ENCODE results near the gene EEF2K.
"Not testable (repeated sequence)": the region's sequence is repeated elsewhere in the genome, so short reads cannot be mapped to it uniquely, and the experiment has no call there.

Gene EEF2K

DNA sequence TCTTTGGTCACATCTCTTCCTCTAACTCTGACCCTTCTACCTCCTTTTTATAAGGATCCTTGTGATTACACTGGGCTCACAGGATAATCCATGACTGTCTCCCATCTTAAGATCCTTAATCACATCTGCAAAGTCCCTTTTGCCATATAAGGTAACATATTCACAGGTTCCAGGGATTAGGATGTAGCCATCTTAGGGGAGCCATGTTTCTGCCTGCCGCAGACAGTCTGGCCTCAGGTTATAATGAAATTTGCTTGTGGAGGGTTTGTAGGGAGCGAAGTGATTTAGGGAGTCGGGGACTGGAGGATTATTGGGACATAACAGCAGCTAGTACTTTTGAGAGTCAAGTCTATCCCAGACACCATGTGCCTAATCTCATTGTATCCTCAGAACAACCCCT, 7.7 kb downstream of the EEF2K start:
- no peak for DNase-seq

DNA sequence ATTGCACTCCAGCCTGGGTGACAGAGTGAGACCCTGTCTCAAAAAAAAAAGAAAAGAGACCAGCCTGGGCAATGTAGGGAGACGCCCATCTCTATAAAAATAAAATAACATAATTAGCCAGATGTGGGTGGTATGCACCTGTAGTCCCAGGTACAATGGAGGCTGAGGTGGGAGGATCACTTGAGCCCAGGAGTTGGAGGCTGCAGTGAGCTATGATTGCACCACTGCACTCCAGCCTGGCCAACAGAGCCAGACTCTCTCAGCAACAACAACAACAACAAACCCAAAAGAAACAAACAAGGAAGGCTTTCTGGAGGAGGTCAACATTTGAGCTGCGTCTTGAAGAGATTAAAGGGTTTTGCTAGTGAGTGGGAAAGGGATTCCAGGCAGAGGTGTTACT, 8.3 kb downstream of the EEF2K start:
- no peak for DNase-seq

DNA sequence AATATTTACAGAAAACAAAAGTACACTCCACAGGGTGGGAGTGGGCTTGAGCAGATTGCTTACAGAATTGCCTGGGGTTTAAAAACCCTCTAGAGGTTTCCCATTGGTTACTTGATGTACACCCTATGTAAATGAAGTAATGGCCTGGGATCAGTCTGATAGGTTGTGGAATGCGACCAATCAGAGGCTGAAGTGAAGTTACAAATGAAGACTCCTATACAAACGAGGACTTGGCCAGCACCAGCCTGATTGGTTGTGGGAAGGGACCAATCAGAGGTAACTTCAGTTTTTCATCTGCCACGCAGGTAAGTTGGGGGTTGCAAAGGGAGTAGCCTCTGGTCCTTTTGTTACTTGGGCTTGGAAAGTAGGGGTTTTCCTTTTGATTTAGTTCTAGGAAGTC, 8.8 kb downstream of the EEF2K start:
- DNase-seq, result no peak

DNA sequence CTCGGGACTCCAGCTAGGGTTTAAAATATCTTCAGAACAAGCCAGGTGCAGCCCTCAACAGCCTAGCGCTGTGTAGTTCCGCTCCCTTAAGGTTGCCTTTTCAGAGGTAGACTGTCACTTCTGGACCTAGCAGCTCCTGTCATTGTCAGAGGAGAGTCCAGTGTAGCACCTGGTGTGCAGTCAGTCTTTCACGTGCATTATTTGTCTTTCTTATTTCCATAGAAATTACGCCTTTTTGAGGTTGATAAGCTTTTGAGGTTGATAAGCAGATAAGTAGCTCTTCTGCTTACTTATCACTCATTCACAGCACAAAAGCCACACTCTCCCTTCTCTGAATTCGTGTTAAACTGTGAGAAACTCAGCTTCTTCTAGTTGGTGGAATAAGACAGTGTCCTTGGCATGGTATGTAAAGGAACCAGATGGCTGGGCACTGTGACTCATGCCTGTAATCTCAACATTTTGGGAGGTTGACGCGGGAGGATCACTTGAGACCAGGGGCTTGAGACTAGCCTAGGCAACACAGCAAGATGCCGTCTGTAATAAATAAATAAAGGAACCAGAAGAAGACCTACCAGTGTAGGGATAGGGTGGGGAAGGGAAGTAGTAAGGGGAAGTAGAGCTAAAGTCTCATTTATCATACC, 10.2 kb downstream of the EEF2K start:
- no peak for DNase-seq

DNA sequence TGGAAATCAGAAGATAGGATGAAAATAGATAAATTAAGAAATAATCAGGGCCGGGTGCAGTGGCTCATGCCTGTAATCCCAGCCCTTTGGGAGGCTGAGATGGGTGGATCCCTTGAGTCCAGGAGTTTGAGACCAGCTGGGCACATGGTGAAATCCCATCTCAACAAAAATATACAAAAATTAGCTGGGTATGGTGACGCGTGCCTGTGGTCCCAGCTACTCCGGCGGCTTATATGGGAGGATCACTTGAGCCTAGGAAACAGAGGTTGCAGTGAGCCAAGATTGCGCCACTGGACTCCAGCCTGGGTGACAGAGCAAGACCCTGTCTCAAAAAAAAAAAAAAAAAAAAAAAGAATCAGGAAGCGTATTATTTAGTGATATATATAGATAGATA, 10.8 kb downstream of the EEF2K start:
- not testable (repeated sequence) for DNase-seq

DNA sequence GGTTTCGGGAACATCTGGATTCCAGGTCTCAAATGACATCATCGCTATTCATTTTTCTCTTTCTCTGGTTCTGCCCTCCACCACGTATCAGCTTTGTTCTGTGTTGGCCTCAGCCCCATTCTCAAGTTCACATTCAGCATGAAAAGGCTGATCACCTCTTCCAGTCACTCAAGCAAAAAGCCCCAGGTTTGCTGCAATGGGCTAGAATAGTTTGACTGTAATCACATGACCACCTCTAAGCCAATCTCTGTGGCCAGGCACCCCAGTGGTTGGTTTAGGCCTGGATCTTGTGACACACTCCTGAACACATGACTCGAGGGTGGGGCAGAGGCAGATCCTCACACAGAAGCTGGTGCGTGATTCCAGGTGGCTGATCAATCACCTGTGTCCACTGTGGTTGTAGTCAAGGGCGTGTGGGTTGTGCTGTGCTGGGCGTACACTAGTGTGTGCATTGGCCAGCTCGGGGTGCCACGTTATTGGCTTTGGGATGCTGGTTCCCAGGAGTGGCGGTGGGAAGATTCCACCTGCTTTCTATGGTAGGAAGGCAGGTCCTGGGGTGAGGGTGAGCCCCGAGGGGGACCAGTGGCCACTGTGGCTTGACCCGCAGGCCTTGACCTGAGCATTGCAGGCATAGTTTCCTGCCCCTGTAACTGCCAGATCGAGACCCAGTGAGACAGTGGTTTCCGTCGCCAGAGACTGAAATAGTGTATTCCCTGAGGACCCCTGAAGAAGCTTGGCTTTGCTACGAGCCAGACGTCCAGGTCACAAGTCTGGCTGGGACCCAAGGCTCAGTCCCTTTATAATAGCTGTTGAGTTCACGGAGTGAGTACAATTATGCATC, 12.0 kb downstream of the EEF2K start:
- no peak for DNase-seq

DNA sequence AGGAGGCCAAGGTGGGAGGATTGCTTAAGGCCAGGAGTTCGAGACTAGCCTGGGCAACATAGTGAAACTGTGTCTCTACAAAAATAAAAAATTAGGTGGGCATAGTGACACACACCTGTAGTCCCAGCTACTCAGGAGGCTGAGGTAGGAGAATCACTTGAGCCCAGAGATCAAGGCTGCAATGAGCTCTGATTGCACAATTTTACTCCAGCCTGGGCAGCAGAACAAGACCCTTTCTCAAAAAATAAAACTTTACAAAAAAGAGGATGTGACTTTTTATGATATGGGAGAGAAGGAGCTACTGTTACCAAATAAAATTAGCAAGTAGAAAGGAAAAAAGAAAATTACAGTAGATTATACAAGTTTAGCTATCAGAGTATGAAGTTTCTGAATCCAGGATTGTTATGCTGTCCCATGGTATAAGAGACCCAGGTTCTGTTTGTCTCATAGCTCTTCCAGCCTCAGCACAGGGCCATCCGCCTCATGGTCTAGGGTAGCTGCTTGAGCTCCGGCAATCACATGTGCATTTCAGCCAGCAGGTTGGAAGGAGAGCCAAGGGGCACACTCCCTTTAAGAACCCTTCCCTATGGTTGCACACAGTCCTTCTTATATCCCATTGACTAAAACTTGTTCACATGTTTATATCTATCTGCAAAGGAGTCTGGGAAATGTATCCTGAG, 13.5 kb downstream of the EEF2K start:
- DNase-seq, result no peak

DNA sequence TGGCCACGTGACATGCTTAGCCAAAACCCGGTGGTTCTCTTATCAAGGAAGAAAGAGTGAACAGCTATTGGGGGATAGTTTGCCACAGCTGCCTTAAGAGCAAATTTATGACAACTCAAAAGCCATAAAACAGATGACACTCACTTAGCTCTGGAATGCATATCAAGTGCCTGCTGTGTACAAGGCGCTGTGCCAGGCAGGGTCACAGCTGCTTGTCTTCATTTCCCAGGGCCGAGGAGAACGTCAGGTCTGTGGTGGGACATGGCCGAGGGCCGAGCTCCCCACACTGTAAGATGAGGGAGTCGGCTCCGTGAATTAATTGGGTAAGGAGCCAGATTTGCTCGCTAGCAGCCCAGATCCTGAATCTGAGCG, 14.0 kb downstream of the EEF2K start:
- no peak for DNase-seq

DNA sequence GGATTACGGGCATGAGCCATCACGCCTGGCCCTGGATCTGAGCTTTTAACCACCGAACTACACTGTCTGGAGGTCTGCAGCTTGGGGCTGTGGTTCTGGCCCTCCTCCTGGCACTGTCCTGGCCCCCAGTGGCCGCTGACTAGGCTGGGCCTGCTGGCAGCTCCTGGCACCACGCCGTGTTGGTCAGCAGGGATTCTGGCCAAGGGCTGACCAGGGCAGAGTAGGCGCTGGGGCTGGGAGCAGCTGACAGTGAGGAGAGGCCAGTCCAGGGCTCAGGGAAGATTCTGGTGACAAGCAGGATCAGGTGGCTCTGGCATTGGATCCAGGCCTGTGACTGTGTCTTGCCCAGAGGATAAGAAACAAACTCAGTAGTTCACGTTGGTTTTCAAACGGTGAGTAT, 14.6 kb downstream of the EEF2K start:
- no peak for DNase-seq

DNA sequence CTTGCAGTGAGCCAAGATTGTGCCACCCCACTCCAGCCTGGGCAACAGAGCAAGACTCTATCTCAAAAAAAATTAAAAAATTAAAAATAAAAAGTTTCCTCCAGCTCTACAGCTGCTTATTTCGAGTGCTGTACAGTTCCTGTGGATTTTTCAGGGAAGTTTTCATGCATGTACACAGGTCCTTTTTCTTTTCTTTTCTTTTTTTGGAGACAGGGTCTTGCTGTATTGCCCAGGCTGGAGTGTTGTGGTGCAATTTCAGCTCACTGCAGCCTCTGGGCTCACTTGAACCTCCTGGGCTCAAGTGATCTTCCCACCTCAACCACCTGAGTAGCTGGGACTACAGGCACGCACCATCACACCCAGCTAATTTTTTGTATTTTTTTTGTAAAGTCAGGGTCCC, 15.9 kb downstream of the EEF2K start:
- no peak for DNase-seq

DNA sequence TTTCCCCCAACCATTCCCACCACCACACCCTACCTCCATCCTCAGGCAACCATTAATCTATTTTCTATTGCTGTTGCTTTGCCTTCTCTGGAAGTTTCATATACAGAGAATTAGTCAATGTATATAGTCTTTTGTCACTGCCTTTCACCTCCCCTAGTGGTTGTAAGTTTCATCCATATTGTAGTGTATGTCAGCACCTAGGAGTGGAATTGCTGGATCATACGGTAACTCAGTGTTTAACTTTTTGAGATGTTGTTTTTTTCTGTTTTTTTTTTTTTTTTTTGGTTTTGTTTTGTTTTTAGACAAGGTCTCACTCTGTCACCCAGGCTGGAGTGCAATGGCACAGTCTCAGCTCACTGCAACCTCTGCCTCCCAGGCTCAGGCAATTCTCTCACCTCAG, 16.9 kb downstream of the EEF2K start:
- DNase-seq, result no peak

DNA sequence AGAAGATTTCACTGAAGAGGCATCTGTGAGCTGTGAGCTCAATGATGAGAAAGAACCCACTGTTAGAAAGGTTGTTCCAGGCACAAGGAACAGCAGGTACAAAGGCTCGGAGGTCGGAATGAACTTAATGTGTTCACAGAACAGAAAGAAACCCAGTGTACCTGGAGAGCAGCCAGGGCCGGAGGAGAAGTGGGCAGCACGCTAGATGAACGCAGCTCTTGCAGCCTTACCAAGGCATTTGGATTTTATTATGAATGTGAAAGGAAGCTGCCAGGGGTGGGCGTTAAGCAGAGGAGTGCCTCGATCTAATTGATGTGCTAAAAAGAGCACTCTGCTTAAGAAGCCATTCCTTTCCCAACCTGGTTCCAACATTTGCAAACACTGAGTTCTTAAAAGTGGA, 19.0 kb downstream of the EEF2K start:
- no peak for DNase-seq

DNA sequence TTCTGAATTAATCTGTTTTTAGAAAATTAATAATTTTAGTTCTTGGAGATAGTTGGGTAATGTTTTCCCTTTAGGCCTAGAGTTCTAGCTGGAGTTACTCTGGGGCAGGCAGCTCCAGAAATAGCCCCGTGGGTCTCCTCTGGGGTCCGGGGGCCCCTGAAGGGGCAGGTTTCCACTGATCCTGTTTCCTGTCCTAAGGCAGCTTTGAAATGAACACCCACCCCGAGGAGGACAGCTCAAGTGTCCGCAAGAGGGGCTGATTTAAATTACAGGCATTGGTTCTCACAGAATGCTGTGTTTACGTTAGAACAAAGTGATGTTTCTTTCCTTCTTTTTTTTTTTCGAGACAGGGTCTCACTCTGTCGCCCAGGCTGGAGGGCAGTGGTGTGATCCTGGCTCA, 23.8 kb downstream of the EEF2K start:
- DNase-seq, result no peak

DNA sequence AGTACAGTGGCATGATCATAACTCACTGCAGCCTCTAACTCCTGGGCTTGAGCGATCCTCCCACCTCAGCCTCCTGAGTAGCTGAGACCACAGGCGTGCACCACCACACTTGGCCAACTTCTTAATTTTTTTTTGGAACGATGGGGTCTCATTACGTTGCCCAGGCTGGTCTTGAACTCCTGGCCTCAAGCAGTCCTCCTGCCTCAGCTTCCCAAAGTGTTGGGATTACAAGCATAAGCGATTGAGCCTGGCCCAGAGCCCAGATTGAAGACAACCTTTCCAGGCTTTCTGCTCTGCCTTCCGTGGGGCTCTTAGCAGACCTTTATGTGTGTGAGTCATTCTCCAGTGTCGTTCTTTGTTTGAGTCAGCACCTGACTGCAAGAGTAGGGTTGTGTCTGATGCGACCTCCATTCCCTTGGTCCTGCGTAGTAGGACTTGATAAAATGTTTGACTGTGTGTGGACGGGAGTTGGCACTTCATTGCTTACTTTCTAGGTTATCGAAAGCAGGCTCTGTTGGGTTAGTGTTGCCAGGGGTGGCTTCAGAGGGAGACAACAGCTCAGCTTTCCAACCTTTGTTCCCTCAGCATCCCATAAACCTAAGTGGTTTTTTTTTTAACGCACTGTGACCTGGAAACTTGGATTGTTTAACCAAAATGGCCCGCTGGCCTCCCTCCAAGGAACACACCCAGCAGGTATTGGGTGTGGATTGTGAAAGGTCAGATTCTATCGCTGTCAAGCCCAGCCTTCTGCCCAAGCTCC, 26.4 kb downstream of the EEF2K start:
- peak; percentile 73 for DNase-seq

DNA sequence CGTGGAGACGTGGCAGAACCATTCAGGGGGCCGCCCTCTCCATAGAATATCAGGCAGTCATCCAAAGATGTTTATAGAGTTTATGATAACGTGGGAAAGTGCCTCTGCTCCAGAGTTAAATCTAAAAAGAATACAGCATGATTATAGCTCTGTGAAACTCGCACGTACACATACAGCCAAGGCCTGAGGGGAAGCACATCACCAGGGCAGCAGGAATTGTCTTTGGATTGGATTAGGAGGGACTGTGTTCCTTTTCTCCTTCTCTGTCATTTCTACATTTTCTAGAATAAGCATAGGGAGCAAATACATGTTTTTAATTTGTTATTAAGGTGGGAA, 26.9 kb downstream of the EEF2K start:
- no peak for DNase-seq

DNA sequence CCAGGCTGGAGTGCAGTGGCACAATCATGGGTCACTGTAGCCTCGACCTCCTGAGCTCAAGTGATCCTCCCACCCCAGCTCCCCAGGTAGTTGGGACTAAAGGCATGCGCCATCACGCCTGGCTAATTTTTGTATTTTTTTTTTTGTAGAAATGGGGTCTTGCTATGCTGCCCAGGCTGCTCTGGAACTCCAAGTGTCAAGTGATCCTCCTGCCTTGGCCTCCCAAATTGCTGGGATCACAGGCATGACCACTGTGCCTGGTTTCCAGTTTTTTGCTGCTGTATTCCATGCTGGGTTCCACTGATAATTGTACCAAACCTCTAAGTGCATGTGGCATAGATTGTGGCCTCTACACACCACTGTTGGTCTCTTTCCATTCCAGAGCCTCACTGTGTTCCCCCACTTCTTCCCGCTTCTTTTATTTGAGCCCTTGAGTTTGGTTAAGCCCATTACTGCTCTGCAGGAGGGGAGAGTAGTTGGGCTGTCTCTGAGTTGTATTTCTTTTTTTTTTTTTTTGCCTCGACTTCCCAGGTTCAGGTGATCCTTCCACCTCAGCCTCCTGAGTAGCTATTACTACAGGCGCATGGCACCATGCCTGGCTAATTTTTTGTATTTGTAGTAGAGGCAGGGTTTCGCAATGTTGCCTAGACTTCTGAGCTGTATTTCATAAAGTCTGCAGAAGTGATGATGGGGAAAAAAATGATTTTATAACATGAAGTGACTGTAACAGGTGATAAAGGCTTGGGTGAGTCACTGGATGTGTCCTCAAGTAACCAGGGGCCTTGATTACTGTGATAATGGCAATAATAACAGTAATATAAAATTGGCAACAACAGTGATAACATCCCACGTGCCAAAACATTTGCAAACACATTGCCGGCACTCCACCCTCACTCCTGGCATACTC, 30.0 kb downstream of the EEF2K start:
- DNase-seq, result no peak

DNA sequence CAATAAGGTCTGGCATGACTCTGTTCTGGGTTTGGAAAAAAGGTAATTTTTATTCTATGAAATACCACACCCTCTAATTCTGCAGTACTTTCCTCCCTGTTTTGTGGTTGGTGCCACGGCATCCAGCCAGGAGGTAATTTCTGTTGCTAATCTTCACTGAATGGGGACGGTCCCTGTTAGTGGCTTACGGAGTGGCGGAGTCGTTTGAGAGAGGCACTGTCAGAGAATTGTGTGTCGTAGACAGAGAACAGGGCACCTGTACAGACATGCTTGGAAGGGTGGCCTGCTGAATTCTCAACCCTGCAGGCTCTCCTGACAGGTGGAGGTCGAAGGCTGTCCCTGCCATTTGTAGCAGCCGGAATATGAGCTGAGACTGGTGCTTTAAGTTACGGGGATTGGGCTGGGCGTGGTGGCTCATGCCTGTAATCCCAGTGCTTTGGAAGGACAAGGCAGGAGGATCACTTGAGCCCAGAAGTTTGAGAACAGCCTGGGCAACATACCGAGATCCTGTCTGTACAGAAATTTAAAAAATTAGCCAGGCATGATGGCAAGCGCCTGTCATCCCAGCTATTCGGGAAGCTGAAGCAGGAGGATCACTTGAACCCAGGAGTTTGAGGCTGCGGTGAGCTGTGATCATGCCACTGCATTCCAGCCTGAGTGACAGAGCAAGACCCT, 33.2 kb downstream of the EEF2K start:
- no peak for DNase-seq

DNA sequence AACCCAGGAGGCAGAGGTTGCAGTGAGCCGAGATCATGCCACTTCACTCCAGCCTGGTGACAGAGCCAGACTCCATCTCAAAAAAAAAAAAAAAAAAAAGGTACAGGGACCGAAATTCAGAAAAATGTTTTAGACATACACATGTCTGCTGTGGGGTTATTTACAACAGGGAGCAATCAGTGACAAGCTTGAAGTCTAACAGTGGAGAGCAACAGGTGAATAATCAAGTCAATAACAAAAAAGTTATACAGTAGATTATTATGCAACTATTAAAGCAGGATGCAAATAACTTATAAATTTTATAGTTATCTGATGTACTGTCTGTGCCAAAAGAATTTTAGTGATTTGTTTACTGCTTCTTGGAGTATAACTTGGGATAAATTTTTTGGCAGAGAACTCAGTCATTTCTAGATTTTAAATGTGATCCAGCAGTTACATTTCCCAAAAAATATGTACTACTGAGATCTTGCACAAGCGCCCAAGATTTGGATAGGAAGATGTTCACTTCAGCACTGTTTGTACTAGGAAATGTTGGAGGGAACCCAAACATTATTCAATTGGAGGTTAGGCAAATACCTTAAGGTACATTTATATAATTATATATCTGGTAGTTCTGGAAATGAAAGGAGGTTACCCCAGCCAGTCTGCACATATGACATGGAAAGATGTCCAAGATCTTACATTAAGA, 34.1 kb downstream of the EEF2K start:
- no peak for DNase-seq

DNA sequence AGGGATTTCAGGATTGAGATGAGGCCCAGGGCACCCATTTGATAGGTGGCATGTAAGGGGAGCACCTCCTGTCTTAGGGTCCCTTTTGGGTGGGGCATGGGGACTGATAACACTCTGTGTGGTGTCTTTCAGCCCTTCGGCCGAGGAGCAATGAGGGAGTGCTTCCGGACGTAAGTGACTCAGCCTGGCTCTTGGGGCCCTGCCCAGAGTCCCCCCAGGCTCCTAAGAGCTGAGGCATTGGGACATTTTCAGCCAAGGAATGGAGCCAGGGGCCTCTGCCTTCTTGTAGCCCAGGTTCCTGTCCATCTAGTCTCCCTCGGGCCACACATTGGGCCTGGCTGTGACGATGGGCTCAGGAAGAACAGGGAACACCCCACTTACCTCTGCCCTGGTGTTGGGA, 44.4 kb downstream of the EEF2K start:
- no peak for DNase-seq

DNA sequence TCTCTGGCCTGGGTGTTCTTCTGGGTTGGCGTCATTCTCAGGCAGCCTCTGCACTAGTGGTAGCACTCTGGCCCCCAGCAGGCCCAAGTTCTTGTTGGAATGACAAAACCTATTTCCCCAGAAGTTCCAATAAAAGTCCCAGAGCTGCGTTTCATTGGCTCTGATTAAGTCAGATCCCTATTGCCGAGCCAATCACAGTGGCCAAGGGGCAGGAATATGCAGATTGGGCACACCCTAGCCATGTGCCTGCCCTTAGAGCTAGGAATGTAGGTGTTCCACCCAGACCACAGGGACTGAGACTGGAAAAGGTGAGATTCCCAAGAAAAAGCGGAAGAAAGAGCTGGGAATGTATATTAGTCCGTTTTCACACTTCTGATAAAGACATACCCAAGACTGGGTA, 46.2 kb downstream of the EEF2K start:
- DNase-seq, result no peak

DNA sequence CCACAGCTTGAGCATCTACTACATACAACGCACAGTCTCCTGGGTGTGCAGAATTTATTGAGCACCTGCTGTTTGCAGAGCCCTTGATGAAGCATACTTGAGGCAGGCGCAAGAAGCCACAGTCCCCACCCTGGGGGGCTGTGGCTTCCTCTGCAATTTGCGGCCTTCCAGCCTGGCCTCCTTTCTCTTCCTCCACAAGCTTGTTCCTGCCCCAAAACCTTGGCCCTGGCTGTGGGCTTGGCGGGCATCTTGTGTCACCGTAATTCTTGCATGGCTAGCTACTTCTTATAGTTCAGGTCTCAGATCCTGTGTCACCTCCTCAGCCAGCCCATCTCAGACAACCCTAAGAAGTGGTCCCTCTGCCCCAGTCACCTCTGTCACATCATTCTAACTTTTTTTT, 47.2 kb downstream of the EEF2K start:
- no peak for DNase-seq
